ENCODE data around the gene SLCO2B1.

Gene SLCO2B1

GRCh38 chr11:75146711-75147110 is 4.2 kb upstream of the SLCO2B1 start:
- H3K27me3 ChIP-seq (ENCODE audit: control insufficient read depth, insufficient read depth, low read length) = peaks cover 51% of the 10 kb centered on the region

GRCh38 chr11:75147191-75147874 is 3.6 kb upstream of the SLCO2B1 start:
- H3K4me2 ChIP-seq (ENCODE audit: low read length) = no peak overlapping the region
- H3K4me3 ChIP-seq (ENCODE audit: low read length) = no peak overlapping the region

More at GRCh38 chr11:75146711-75147110, 4.2 kb upstream of the SLCO2B1 start:
- no peak overlapping the region for H3K4me3 ChIP-seq (ENCODE audit: low read length)
- peaks cover 10% of the 10 kb centered on the region for H3K4me1 ChIP-seq (ENCODE audit: control insufficient read depth, insufficient read depth, low read length)
- no peaks in the 10 kb centered on the region for H3K36me3 ChIP-seq (ENCODE audit: insufficient read depth, low read length)
- no peak overlapping the region for H3K9ac ChIP-seq (ENCODE audit: low read depth, low read length)
- no peaks in the 10 kb centered on the region for H3K9me3 ChIP-seq (replicated peaks; ENCODE audit: low read length)
- H3K4me2 ChIP-seq (ENCODE audit: low read length) = no peak overlapping the region

GRCh38 chr11:75147875-75148263 is 3.0 kb upstream of the SLCO2B1 start:
- H3K9ac ChIP-seq (ENCODE audit: low read depth, low read length) = no peak overlapping the region
- peaks cover 7% of the 10 kb centered on the region for H3K4me1 ChIP-seq (ENCODE audit: control insufficient read depth, insufficient read depth, low read length)
- H3K9me3 ChIP-seq (replicated peaks; ENCODE audit: low read length) = no peaks in the 10 kb centered on the region
- H3K27me3 ChIP-seq (ENCODE audit: control insufficient read depth, insufficient read depth, low read length) = peaks cover 62% of the 10 kb centered on the region
- no peaks in the 10 kb centered on the region for H3K36me3 ChIP-seq (ENCODE audit: insufficient read depth, low read length)
- no peak overlapping the region for H3K4me3 ChIP-seq (ENCODE audit: low read length)
- H3K4me2 ChIP-seq (ENCODE audit: low read length) = no peak overlapping the region

More at GRCh38 chr11:75147191-75147874, 3.6 kb upstream of the SLCO2B1 start:
- H3K9ac ChIP-seq (ENCODE audit: low read depth, low read length) = no peak overlapping the region
- H3K9me3 ChIP-seq (replicated peaks; ENCODE audit: low read length) = no peaks in the 10 kb centered on the region
- no peaks in the 10 kb centered on the region for H3K36me3 ChIP-seq (ENCODE audit: insufficient read depth, low read length)
- H3K4me1 ChIP-seq (ENCODE audit: control insufficient read depth, insufficient read depth, low read length) = peaks cover 10% of the 10 kb centered on the region
- peaks cover 57% of the 10 kb centered on the region for H3K27me3 ChIP-seq (ENCODE audit: control insufficient read depth, insufficient read depth, low read length)

GRCh38 chr11:75148436-75148983 is 2.4 kb upstream of the SLCO2B1 start:
- H3K4me3 ChIP-seq (ENCODE audit: low read length) = no peak overlapping the region
- H3K36me3 ChIP-seq (ENCODE audit: insufficient read depth, low read length) = no peaks in the 10 kb centered on the region
- H3K4me1 ChIP-seq (ENCODE audit: control insufficient read depth, insufficient read depth, low read length) = peaks cover 1% of the 10 kb centered on the region
- H3K4me2 ChIP-seq (ENCODE audit: low read length) = no peak overlapping the region
- no peak overlapping the region for H3K9ac ChIP-seq (ENCODE audit: low read depth, low read length)
- H3K9me3 ChIP-seq (replicated peaks; ENCODE audit: low read length) = no peaks in the 10 kb centered on the region
- H3K27me3 ChIP-seq (ENCODE audit: control insufficient read depth, insufficient read depth, low read length) = peaks cover 69% of the 10 kb centered on the region

- Histone ChIP-seq H3K9ac (ENCODE audit: low read depth, low read length) (no peak overlapping the region), H3K9me3 (replicated peaks; ENCODE audit: low read length) (no peaks in the 10 kb centered on the region), H3K36me3 (ENCODE audit: insufficient read depth, low read length) (no peaks in the 10 kb centered on the region), H3K4me2 (ENCODE audit: low read length) (no peak overlapping the region), H3K4me1 (ENCODE audit: control insufficient read depth, insufficient read depth, low read length) (no peaks in the 10 kb centered on the region), H3K4me3 (ENCODE audit: low read length) (no peak overlapping the region), H3K27me3 (ENCODE audit: control insufficient read depth, insufficient read depth, low read length) (peaks cover 77% of the 10 kb centered on the region)
Measured at GRCh38 chr11:75149766-75150465, 991 bp upstream of the SLCO2B1 start.

GRCh38 chr11:75151346-75152047 is 590 bp downstream of the SLCO2B1 start:
- H3K36me3 ChIP-seq (ENCODE audit: insufficient read depth, low read length) = no peaks in the 10 kb centered on the region
- H3K4me3 ChIP-seq (ENCODE audit: low read length) = no peak overlapping the region
- H3K9ac ChIP-seq (ENCODE audit: low read depth, low read length) = no peak overlapping the region
- H3K9me3 ChIP-seq (replicated peaks; ENCODE audit: low read length) = no peaks in the 10 kb centered on the region
- H3K4me1 ChIP-seq (ENCODE audit: control insufficient read depth, insufficient read depth, low read length) = no peaks in the 10 kb centered on the region
- H3K4me2 ChIP-seq (ENCODE audit: low read length) = no peak overlapping the region
- peaks cover 78% of the 10 kb centered on the region for H3K27me3 ChIP-seq (ENCODE audit: control insufficient read depth, insufficient read depth, low read length)

GRCh38 chr11:75152090-75152489 is 1.2 kb downstream of the SLCO2B1 start:
- no peaks in the 10 kb centered on the region for H3K36me3 ChIP-seq (ENCODE audit: insufficient read depth, low read length)
- H3K9me3 ChIP-seq (replicated peaks; ENCODE audit: low read length) = no peaks in the 10 kb centered on the region
- H3K4me3 ChIP-seq (ENCODE audit: low read length) = no peak overlapping the region
- H3K4me1 ChIP-seq (ENCODE audit: control insufficient read depth, insufficient read depth, low read length) = no peaks in the 10 kb centered on the region
- H3K27me3 ChIP-seq (ENCODE audit: control insufficient read depth, insufficient read depth, low read length) = peaks cover 83% of the 10 kb centered on the region
- H3K4me2 ChIP-seq (ENCODE audit: low read length) = no peak overlapping the region
- H3K9ac ChIP-seq (ENCODE audit: low read depth, low read length) = no peak overlapping the region

GRCh38 chr11:75152651-75153427 is 1.9 kb downstream of the SLCO2B1 start:
- H3K9ac ChIP-seq (ENCODE audit: low read depth, low read length) = no peak overlapping the region
- H3K4me1 ChIP-seq (ENCODE audit: control insufficient read depth, insufficient read depth, low read length) = no peaks in the 10 kb centered on the region
- H3K27me3 ChIP-seq (ENCODE audit: control insufficient read depth, insufficient read depth, low read length) = peaks cover 78% of the 10 kb centered on the region
- H3K4me3 ChIP-seq (ENCODE audit: low read length) = no peak overlapping the region
- H3K9me3 ChIP-seq (replicated peaks; ENCODE audit: low read length) = no peaks in the 10 kb centered on the region
- H3K4me2 ChIP-seq (ENCODE audit: low read length) = no peak overlapping the region
- no peaks in the 10 kb centered on the region for H3K36me3 ChIP-seq (ENCODE audit: insufficient read depth, low read length)

GRCh38 chr11:75154646-75155569 is 4.0 kb downstream of the SLCO2B1 start:
- no peak overlapping the region for H3K4me3 ChIP-seq (ENCODE audit: low read length)
- no peaks in the 10 kb centered on the region for H3K36me3 ChIP-seq (ENCODE audit: insufficient read depth, low read length)
- no peak overlapping the region for H3K9ac ChIP-seq (ENCODE audit: low read depth, low read length)

More at GRCh38 chr11:75154646-75155569, 4.0 kb downstream of the SLCO2B1 start:
- Histone ChIP-seq H3K9me3 (replicated peaks; ENCODE audit: low read length) (no peaks in the 10 kb centered on the region), H3K27me3 (ENCODE audit: control insufficient read depth, insufficient read depth, low read length) (peaks cover 65% of the 10 kb centered on the region), H3K4me1 (ENCODE audit: control insufficient read depth, insufficient read depth, low read length) (no peaks in the 10 kb centered on the region), H3K4me2 (ENCODE audit: low read length) (no peak overlapping the region)

All from skeletal muscle satellite cell (primary cell).